ENCODE data around the gene NOS1AP.
"Not testable (repeated sequence)": the region's sequence is repeated elsewhere in the genome, so short reads cannot be mapped to it uniquely, and the experiment has no call there.

Gene NOS1AP

GRCh38 chr1:162166917-162167615 lies 97.6 kb downstream of the NOS1AP start:
- no peaks in the 10 kb centered on the region for H3K36me3 ChIP-seq (ENCODE audit: control insufficient read depth, insufficient read depth, low read length)
- H3K4me3 ChIP-seq (ENCODE audit: extremely low read depth, insufficient read depth, low read length, poor library complexity, severe bottlenecking), result no peak overlapping the region
- no peaks in the 10 kb centered on the region for H3K9me3 ChIP-seq (ENCODE audit: control insufficient read depth, low read length)
- no peak overlapping the region for H3K27ac ChIP-seq (ENCODE audit: low read depth, low read length, severe bottlenecking)
- no peaks in the 10 kb centered on the region for H3K4me1 ChIP-seq (ENCODE audit: control insufficient read depth, insufficient read depth, low read length, poor library complexity, severe bottlenecking)
- WGBS, 2 experiments (ENCODE audit: insufficient coverage in 2 of 2), result 96 to 98% methylated on average over 4 to 8 of the region's 9 CpGs

GRCh38 chr1:162168261-162168660 lies 98.8 kb downstream of the NOS1AP start:
- H3K4me1 ChIP-seq (ENCODE audit: control insufficient read depth, insufficient read depth, low read length, poor library complexity, severe bottlenecking), result no peaks in the 10 kb centered on the region
- H3K4me3 ChIP-seq (ENCODE audit: extremely low read depth, insufficient read depth, low read length, poor library complexity, severe bottlenecking), result no peak overlapping the region
- no peaks in the 10 kb centered on the region for H3K9me3 ChIP-seq (ENCODE audit: control insufficient read depth, low read length)
- WGBS, 2 experiments (ENCODE audit: insufficient coverage in 2 of 2), result 72 to 80% methylated on average over 3 of the region's 5 CpGs
- H3K27ac ChIP-seq (ENCODE audit: low read depth, low read length, severe bottlenecking), result no peak overlapping the region
- H3K36me3 ChIP-seq (ENCODE audit: control insufficient read depth, insufficient read depth, low read length), result no peaks in the 10 kb centered on the region

- WGBS, 2 experiments (ENCODE audit: insufficient coverage in 2 of 2), result 81 to 85% methylated on average over 5 to 6 of the region's 7 CpGs
- H3K4me1 ChIP-seq (ENCODE audit: control insufficient read depth, insufficient read depth, low read length, poor library complexity, severe bottlenecking), result no peaks in the 10 kb centered on the region
- H3K27ac ChIP-seq (ENCODE audit: low read depth, low read length, severe bottlenecking), result no peak overlapping the region
- H3K36me3 ChIP-seq (ENCODE audit: control insufficient read depth, insufficient read depth, low read length), result no peaks in the 10 kb centered on the region
- H3K4me3 ChIP-seq (ENCODE audit: extremely low read depth, insufficient read depth, low read length, poor library complexity, severe bottlenecking), result no peak overlapping the region
- no peaks in the 10 kb centered on the region for H3K9me3 ChIP-seq (ENCODE audit: control insufficient read depth, low read length)
These were observed 99.7 kb downstream of the NOS1AP start for GRCh38 chr1:162169031-162169790.

- WGBS, 2 experiments (ENCODE audit: insufficient coverage in 2 of 2), result 88 to 95% methylated on average over 2 to 3 of the region's 3 CpGs
- H3K4me1 ChIP-seq (ENCODE audit: control insufficient read depth, insufficient read depth, low read length, poor library complexity, severe bottlenecking), result peaks cover 15% of the 10 kb centered on the region
- no peaks in the 10 kb centered on the region for H3K9me3 ChIP-seq (ENCODE audit: control insufficient read depth, low read length)
- H3K36me3 ChIP-seq (ENCODE audit: control insufficient read depth, insufficient read depth, low read length), result no peaks in the 10 kb centered on the region
- H3K27ac ChIP-seq (ENCODE audit: low read depth, low read length, severe bottlenecking), result no peak overlapping the region
- no peak overlapping the region for H3K4me3 ChIP-seq (ENCODE audit: extremely low read depth, insufficient read depth, low read length, poor library complexity, severe bottlenecking)
These were observed 101.6 kb downstream of the NOS1AP start for GRCh38 chr1:162171111-162171510.

GRCh38 chr1:162172311-162173102 lies 103.0 kb downstream of the NOS1AP start:
- Histone ChIP-seq H3K9me3 (ENCODE audit: control insufficient read depth, low read length) (no peaks in the 10 kb centered on the region), H3K36me3 (ENCODE audit: control insufficient read depth, insufficient read depth, low read length) (no peaks in the 10 kb centered on the region), H3K27ac (ENCODE audit: low read depth, low read length, severe bottlenecking) (no peak overlapping the region), H3K4me1 (ENCODE audit: control insufficient read depth, insufficient read depth, low read length, poor library complexity, severe bottlenecking) (peaks cover 24% of the 10 kb centered on the region), H3K4me3 (ENCODE audit: extremely low read depth, insufficient read depth, low read length, poor library complexity, severe bottlenecking) (no peak overlapping the region)
- 100% methylated on average over 1 of the region's 2 CpGs for WGBS, 2 experiments (ENCODE audit: insufficient coverage in 2 of 2)

GRCh38 chr1:162173607-162174006 lies 104.1 kb downstream of the NOS1AP start:
- H3K4me1 ChIP-seq (ENCODE audit: control insufficient read depth, insufficient read depth, low read length, poor library complexity, severe bottlenecking), result peaks cover 24% of the 10 kb centered on the region
- not testable (repeated sequence) for H3K36me3 ChIP-seq (ENCODE audit: control insufficient read depth, insufficient read depth, low read length); H3K4me3 ChIP-seq (ENCODE audit: extremely low read depth, insufficient read depth, low read length, poor library complexity, severe bottlenecking); H3K9me3 ChIP-seq (ENCODE audit: control insufficient read depth, low read length); H3K27ac ChIP-seq (ENCODE audit: low read depth, low read length, severe bottlenecking)
- no CpG with 5 or more reads among the region's 1 CpG for WGBS, 2 experiments (ENCODE audit: insufficient coverage in 2 of 2)

- WGBS, 2 experiments (ENCODE audit: insufficient coverage in 2 of 2), result no CpG with 5 or more reads among the region's 4 CpGs
- H3K9me3 ChIP-seq (ENCODE audit: control insufficient read depth, low read length); H3K4me3 ChIP-seq (ENCODE audit: extremely low read depth, insufficient read depth, low read length, poor library complexity, severe bottlenecking); H3K27ac ChIP-seq (ENCODE audit: low read depth, low read length, severe bottlenecking); H3K36me3 ChIP-seq (ENCODE audit: control insufficient read depth, insufficient read depth, low read length): not testable (repeated sequence)
- peaks cover 24% of the 10 kb centered on the region for H3K4me1 ChIP-seq (ENCODE audit: control insufficient read depth, insufficient read depth, low read length, poor library complexity, severe bottlenecking)
These were observed 104.5 kb downstream of the NOS1AP start for GRCh38 chr1:162174027-162174426.

- peaks cover 24% of the 10 kb centered on the region for H3K4me1 ChIP-seq (ENCODE audit: control insufficient read depth, insufficient read depth, low read length, poor library complexity, severe bottlenecking)
- no peak overlapping the region for H3K4me3 ChIP-seq (ENCODE audit: extremely low read depth, insufficient read depth, low read length, poor library complexity, severe bottlenecking)
- H3K27ac ChIP-seq (ENCODE audit: low read depth, low read length, severe bottlenecking), result peak overlapping the region; percentile 46
- no peaks in the 10 kb centered on the region for H3K9me3 ChIP-seq (ENCODE audit: control insufficient read depth, low read length)
- 63 to 67% methylated on average over 5 of the region's 9 CpGs for WGBS, 2 experiments (ENCODE audit: insufficient coverage in 2 of 2)
- H3K36me3 ChIP-seq (ENCODE audit: control insufficient read depth, insufficient read depth, low read length), result no peaks in the 10 kb centered on the region
These were observed 106.0 kb downstream of the NOS1AP start for GRCh38 chr1:162175379-162176081.

GRCh38 chr1:162177126-162177525 lies 107.6 kb downstream of the NOS1AP start:
- WGBS, 2 experiments (ENCODE audit: insufficient coverage in 2 of 2), result 81 to 85% methylated on average over 4 to 5 of the region's 6 CpGs
- Histone ChIP-seq H3K4me1 (ENCODE audit: control insufficient read depth, insufficient read depth, low read length, poor library complexity, severe bottlenecking) (peaks cover 24% of the 10 kb centered on the region), H3K27ac (ENCODE audit: low read depth, low read length, severe bottlenecking) (peak overlapping the region; percentile 18), H3K36me3 (ENCODE audit: control insufficient read depth, insufficient read depth, low read length) (no peaks in the 10 kb centered on the region), H3K4me3 (ENCODE audit: extremely low read depth, insufficient read depth, low read length, poor library complexity, severe bottlenecking) (no peak overlapping the region), H3K9me3 (ENCODE audit: control insufficient read depth, low read length) (no peaks in the 10 kb centered on the region)

GRCh38 chr1:162178432-162178831 lies 108.9 kb downstream of the NOS1AP start:
- WGBS, 2 experiments (ENCODE audit: insufficient coverage in 2 of 2), result 86 to 96% methylated on average over 2 to 4 of the region's 4 CpGs
- H3K4me3 ChIP-seq (ENCODE audit: extremely low read depth, insufficient read depth, low read length, poor library complexity, severe bottlenecking), result no peak overlapping the region
- H3K27ac ChIP-seq (ENCODE audit: low read depth, low read length, severe bottlenecking), result no peak overlapping the region
- no peaks in the 10 kb centered on the region for H3K36me3 ChIP-seq (ENCODE audit: control insufficient read depth, insufficient read depth, low read length)
- H3K9me3 ChIP-seq (ENCODE audit: control insufficient read depth, low read length), result no peaks in the 10 kb centered on the region
- peaks cover 24% of the 10 kb centered on the region for H3K4me1 ChIP-seq (ENCODE audit: control insufficient read depth, insufficient read depth, low read length, poor library complexity, severe bottlenecking)
